ENCODE measurements around the gene SCYL2. TPM values are rescaled to one million over a fixed set of nuclear protein-coding genes. Genes with fewer than 3 reads are reported as not detected.
A peak's percentile ranks its signal among the peaks of the same experiment; 100 is the strongest.

Gene SCYL2
- total RNA-seq, 4 donors from 2014 or later, result 47.8 to 68.8 (median 54.9) TPM

DNA sequence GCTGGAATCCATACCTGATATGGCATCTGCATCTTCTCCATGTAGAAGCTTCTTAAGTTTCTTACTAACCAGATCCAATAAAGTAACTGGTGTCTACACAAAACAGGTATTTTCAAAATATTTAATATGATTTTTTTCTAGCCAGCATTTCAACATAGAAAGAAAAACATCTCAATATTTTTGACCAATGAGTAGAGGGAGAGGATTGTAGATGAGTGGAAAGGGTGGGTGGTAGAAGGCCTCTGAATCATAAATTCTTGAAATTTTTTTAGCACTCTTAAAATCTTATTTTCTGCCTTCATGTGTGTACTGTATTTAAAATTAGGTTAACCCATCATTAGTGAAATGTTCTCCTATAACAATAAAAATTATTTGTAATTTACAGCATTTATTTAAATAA lies 18.1 kb upstream of the SCYL2 start:
- Histone ChIP-seq H3K36me3 (no peaks in the 10 kb centered on the region), H3K9me3 (no peaks in the 10 kb centered on the region), H3K27me3 (no peaks in the 10 kb centered on the region), H3K4me1 (no peaks in the 10 kb centered on the region), H3K4me3 (replicated peaks in 1 of 3) (no peak overlapping the region), H3K27ac (no peak overlapping the region)
- no peak for DNase-seq
- intact Hi-C loops (cut with DNase I), result no loop called here
- TF ChIP-seq POLR2A (IDR thresholded peaks at IDR 0.05), result no peak
- TF ChIP-seq, protein P1, sequence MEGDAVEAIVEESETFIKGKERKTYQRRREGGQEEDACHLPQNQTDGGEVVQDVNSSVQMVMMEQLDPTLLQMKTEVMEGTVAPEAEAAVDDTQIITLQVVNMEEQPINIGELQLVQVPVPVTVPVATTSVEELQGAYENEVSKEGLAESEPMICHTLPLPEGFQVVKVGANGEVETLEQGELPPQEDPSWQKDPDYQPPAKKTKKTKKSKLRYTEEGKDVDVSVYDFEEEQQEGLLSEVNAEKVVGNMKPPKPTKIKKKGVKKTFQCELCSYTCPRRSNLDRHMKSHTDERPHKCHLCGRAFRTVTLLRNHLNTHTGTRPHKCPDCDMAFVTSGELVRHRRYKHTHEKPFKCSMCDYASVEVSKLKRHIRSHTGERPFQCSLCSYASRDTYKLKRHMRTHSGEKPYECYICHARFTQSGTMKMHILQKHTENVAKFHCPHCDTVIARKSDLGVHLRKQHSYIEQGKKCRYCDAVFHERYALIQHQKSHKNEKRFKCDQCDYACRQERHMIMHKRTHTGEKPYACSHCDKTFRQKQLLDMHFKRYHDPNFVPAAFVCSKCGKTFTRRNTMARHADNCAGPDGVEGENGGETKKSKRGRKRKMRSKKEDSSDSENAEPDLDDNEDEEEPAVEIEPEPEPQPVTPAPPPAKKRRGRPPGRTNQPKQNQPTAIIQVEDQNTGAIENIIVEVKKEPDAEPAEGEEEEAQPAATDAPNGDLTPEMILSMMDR (IDR thresholded peaks at IDR 0.05), result no peak

DNA sequence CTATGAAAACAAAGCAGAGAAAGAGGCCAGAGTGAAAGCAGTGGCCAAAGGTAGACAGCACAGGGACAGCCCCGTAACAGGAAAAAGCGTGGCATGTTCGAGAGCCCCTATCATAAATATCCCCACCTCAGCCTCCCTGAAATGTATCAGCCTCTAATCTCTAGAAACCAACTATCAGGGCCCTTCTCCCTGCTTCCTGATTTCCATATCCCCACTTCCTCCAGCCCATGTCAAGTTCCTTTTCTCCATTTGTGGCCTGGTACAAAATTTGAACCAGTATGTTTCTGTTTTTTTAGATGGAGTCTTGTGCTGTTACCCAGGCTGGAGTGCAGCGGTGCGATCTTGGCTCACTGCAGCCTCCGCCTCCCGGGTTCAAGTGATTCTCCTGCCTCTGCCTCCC lies 17.0 kb upstream of the SCYL2 start:
- TF ChIP-seq POLR2A (IDR thresholded peaks at IDR 0.05), result no peak
- TF ChIP-seq, protein P1 (IDR thresholded peaks at IDR 0.05), result no peak
- WGBS, 2 donors, result 93 to 95% methylated on average over 7 of the region's 7 CpGs
- H3K4me3 ChIP-seq (replicated peaks in 1 of 3), result no peak overlapping the region

DNA sequence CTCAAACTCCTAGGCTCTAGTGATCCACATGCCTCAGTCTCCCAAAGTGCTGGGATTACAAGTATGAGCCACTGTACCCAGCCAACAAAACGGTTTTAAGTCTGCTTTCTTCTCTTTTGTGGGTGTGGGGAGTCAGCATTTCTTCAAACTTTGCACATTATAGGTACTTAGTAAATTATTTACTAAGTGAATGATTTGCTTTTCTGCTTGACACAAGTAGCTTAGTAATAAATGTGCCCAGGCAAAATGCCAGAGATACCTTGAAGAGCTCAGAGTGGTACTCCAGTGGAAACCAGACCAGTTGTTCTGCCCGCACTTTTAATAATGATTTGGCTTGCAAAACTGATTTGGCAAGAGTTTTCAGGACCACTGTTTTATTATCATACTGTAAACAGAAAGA lies 15.1 kb upstream of the SCYL2 start:
- WGBS, 2 donors, result 38 to 40% methylated on average over 2 of the region's 2 CpGs
- intact Hi-C loops (cut with DNase I), result no loop called here
- peak; percentile 39 to 47 for DNase-seq
- Histone ChIP-seq H3K27me3 (no peaks in the 10 kb centered on the region), H3K4me3 (replicated peaks in 1 of 3) (no peak overlapping the region), H3K9me3 (no peaks in the 10 kb centered on the region), H3K36me3 (no peaks in the 10 kb centered on the region), H3K27ac (no peak overlapping the region), H3K4me1 (no peaks in the 10 kb centered on the region)
- TF ChIP-seq POLR2A (IDR thresholded peaks at IDR 0.05), result no peak
- TF ChIP-seq, protein P1 (IDR thresholded peaks at IDR 0.05), result no peak

More for the DNA sequence above, 17.0 kb upstream of the SCYL2 start:
- DNase-seq, result no peak
- Histone ChIP-seq H3K9me3 (no peaks in the 10 kb centered on the region), H3K4me1 (no peaks in the 10 kb centered on the region), H3K36me3 (no peaks in the 10 kb centered on the region), H3K27ac (no peak overlapping the region), H3K27me3 (no peaks in the 10 kb centered on the region)
- intact Hi-C loops (cut with DNase I), result no loop called here

DNA sequence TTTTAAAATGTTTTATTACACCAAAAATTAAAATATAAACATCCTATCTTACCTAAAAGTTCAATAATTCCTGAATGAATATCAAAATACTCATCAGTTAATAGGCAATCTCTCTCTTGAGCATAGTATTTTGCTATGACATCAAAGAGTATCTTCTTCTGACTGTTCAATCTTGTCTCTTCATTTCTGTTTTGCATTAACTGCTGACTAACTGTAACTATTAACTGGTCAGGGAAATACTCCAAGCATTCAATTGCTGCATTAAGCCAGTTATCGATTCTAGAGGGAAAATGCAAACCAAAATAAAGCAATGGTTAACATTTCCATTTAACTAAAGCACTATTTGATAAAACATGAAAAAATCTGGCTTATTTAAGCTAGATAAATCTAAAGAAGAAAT lies 13.5 kb upstream of the SCYL2 start:
- Histone ChIP-seq H3K36me3 (no peaks in the 10 kb centered on the region), H3K9me3 (no peaks in the 10 kb centered on the region), H3K27ac (no peak overlapping the region), H3K4me3 (replicated peaks in 1 of 3) (no peak overlapping the region), H3K27me3 (no peaks in the 10 kb centered on the region), H3K4me1 (no peaks in the 10 kb centered on the region)
- TF ChIP-seq, protein P1 (IDR thresholded peaks at IDR 0.05), result no peak
- 94 to 97% methylated on average over 1 of the region's 1 CpG for WGBS, 2 donors
- no peak for DNase-seq
- intact Hi-C loops (cut with DNase I), result no loop called here

DNA sequence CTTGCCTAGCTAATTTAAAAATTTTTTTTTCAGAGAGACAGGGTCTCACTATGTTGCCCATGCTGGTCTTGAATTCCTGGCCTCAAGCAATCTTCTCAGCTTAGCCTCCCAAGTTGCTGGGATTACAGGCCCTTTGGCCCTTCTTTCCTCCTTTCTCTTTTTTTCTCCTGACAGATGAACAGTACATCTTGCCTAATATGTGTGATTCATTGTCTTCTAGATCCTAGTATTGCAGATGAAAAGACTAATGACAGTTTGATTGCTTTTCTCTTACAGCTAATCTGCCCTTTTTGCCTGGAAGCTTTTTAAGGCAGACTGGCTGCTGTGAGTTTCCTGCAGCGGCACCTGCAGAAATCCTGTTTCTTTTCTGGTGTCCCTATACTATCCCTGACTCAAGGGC lies 12.1 kb upstream of the SCYL2 start:
- intact Hi-C loops (cut with DNase I), result no loop called here
- no peak overlapping the region for H3K4me3 ChIP-seq (replicated peaks in 1 of 3)
- H3K36me3 ChIP-seq, result no peaks in the 10 kb centered on the region
- no peaks in the 10 kb centered on the region for H3K4me1 ChIP-seq
- DNase-seq, result no peak
- 95 to 100% methylated on average over 1 of the region's 1 CpG for WGBS, 2 donors
- TF ChIP-seq POLR2A (IDR thresholded peaks at IDR 0.05), result no peak
- TF ChIP-seq, protein P1 (IDR thresholded peaks at IDR 0.05), result no peak
- no peak overlapping the region for H3K27ac ChIP-seq
- H3K27me3 ChIP-seq, result no peaks in the 10 kb centered on the region
- no peaks in the 10 kb centered on the region for H3K9me3 ChIP-seq

Data from thyroid gland (tissue), 4 donors.